Measurements from ENCODE around the gene CIRBP. TPM values are rescaled to one million over a fixed set of nuclear protein-coding genes. Genes with fewer than 3 reads are reported as not detected.

Gene CIRBP
- total and polyA plus RNA-seq, 2 of the 13 experiments (the other 11 are each of a cell fraction or from before 2014, with no cell fraction given), result 133 to 140 TPM

- TF ChIP-seq MAF1 (CRISPR knock-in tag; IDR thresholded peaks at IDR 0.05; ENCODE audit: borderline replicate concordance), result no peak
- peak; percentile 54; the same call in 1 of the 2 replicates for TF ChIP-seq ZNF501 (CRISPR knock-in tag; IDR thresholded peaks at IDR 0.05)
- TF ChIP-seq PLRG1 (conservative IDR thresholded peaks at IDR 0.05), result no peak
- TF ChIP-seq MTA1 (CRISPR knock-in tag; IDR thresholded peaks at IDR 0.05; ENCODE audit: borderline replicate concordance), result peak; percentile 74
- no peak for TF ChIP-seq KMT2B (CRISPR knock-in tag; IDR thresholded peaks at IDR 0.05)
- TF ChIP-seq FOXK1 (CRISPR knock-in tag; IDR thresholded peaks at IDR 0.05; ENCODE audit: borderline replicate concordance, low read depth), result peak; percentile 35; the same call in 1 of the 2 replicates
- TF ChIP-seq, protein P1, sequence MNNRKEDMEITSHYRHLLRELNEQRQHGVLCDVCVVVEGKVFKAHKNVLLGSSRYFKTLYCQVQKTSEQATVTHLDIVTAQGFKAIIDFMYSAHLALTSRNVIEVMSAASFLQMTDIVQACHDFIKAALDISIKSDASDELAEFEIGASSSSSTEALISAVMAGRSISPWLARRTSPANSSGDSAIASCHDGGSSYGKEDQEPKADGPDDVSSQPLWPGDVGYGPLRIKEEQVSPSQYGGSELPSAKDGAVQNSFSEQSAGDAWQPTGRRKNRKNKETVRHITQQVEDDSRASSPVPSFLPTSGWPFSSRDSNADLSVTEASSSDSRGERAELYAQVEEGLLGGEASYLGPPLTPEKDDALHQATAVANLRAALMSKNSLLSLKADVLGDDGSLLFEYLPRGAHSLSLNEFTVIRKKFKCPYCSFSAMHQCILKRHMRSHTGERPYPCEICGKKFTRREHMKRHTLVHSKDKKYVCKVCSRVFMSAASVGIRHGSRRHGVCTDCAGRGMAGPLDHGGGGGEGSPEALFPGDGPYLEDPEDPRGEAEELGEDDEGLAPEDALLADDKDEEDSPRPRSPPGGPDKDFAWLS (CRISPR knock-in tag; IDR thresholded peaks at IDR 0.05; ENCODE audit: borderline replicate concordance), result no peak
- TF ChIP-seq FOXC1 (CRISPR knock-in tag; IDR thresholded peaks at IDR 0.05; ENCODE audit: borderline replicate concordance), result peak; percentile 53; the same call in 1 of the 2 replicates
- peak; percentile 48; the same call in 1 of the 2 replicates for TF ChIP-seq IRF2 (CRISPR knock-in tag; IDR thresholded peaks at IDR 0.05)
- TF ChIP-seq ZSCAN12 (CRISPR knock-in tag; IDR thresholded peaks at IDR 0.05), result no peak
- TF ChIP-seq ZNF564 (CRISPR knock-in tag; IDR thresholded peaks at IDR 0.05), result no peak
- no peak for TF ChIP-seq MLXIP (CRISPR knock-in tag; IDR thresholded peaks at IDR 0.05; ENCODE audit: borderline replicate concordance)
- no peak for TF ChIP-seq SIN3B (IDR thresholded peaks at IDR 0.05; ENCODE audit: low read length)
- TF ChIP-seq ZFX (CRISPR knock-in tag; IDR thresholded peaks at IDR 0.05; ENCODE audit: low read depth), result peak; percentile 23; the same call in 1 of the 2 replicates
- TF ChIP-seq, protein P2, sequence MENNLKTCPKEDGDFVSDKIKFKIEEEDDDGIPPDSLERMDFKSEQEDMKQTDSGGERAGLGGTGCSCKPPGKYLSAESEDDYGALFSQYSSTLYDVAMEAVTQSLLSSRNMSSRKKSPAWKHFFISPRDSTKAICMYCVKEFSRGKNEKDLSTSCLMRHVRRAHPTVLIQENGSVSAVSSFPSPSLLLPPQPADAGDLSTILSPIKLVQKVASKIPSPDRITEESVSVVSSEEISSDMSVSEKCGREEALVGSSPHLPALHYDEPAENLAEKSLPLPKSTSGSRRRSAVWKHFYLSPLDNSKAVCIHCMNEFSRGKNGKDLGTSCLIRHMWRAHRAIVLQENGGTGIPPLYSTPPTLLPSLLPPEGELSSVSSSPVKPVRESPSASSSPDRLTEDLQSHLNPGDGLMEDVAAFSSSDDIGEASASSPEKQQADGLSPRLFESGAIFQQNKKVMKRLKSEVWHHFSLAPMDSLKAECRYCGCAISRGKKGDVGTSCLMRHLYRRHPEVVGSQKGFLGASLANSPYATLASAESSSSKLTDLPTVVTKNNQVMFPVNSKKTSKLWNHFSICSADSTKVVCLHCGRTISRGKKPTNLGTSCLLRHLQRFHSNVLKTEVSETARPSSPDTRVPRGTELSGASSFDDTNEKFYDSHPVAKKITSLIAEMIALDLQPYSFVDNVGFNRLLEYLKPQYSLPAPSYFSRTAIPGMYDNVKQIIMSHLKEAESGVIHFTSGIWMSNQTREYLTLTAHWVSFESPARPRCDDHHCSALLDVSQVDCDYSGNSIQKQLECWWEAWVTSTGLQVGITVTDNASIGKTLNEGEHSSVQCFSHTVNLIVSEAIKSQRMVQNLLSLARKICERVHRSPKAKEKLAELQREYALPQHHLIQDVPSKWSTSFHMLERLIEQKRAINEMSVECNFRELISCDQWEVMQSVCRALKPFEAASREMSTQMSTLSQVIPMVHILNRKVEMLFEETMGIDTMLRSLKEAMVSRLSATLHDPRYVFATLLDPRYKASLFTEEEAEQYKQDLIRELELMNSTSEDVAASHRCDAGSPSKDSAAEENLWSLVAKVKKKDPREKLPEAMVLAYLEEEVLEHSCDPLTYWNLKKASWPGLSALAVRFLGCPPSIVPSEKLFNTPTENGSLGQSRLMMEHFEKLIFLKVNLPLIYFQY (CRISPR knock-in tag; IDR thresholded peaks at IDR 0.05; ENCODE audit: borderline replicate concordance), result peak; percentile 59; the same call in 1 of the 2 replicates
- no peak for TF ChIP-seq KLF16 (CRISPR knock-in tag; IDR thresholded peaks at IDR 0.05)
- TF ChIP-seq HOMEZ (CRISPR knock-in tag; IDR thresholded peaks at IDR 0.05; ENCODE audit: low read depth), result peak; percentile 70; the same call in 1 of the 2 replicates
- no peak for TF ChIP-seq ZNF83 (CRISPR knock-in tag; IDR thresholded peaks at IDR 0.05; ENCODE audit: borderline replicate concordance)
- 0 out of 2 replicates have a peak, but pooled peaks have one; percentile 29 for TF ChIP-seq KDM6A (CRISPR knock-in tag; IDR thresholded peaks at IDR 0.05; ENCODE audit: low read depth)
Observed at GRCh38 chr19:1254530-1255185, 14.5 kb upstream of the CIRBP start (continued).

All from HepG2 (cell line).